Measurements from ENCODE around the gene FSTL3.
A peak's percentile ranks its signal among the peaks of the same experiment; 100 is the strongest.

FSTL3 gene

GRCh38 chr19:703651-704446, 27.7 kb downstream of the FSTL3 start:
- peak; percentile 95 for DNase-seq
- in situ Hi-C loops (cut with MboI; ENCODE audit: low pct_unique_long_range_greater_than_20kb, low sequenced_read_pairs), result no loop called here

- no peak for DNase-seq
- in situ Hi-C loops (cut with MboI; ENCODE audit: low pct_unique_long_range_greater_than_20kb, low sequenced_read_pairs), result no loop called here
Observed at GRCh38 chr19:704447-704741, 28.2 kb downstream of the FSTL3 start.

- DNase-seq, result no peak
Observed at GRCh38 chr19:708154-709143, 32.3 kb downstream of the FSTL3 start, which contains the start of gene PALM. PALM (plus strand) TSS chr19:708935; CDS start chr19:709147, 212 bp downstream.

GRCh38 chr19:709196-709964, 33.2 kb downstream of the FSTL3 start:
- in situ Hi-C loops (cut with MboI; ENCODE audit: low pct_unique_long_range_greater_than_20kb, low sequenced_read_pairs), result no loop called here
- DNase-seq, result no peak

More at GRCh38 chr19:708154-709143, 32.3 kb downstream of the FSTL3 start, which contains the start of gene PALM:
- in situ Hi-C loops (cut with MboI; ENCODE audit: low pct_unique_long_range_greater_than_20kb, low sequenced_read_pairs), result no loop called here

GRCh38 chr19:709965-710571, 33.9 kb downstream of the FSTL3 start:
- DNase-seq, result no peak
- in situ Hi-C loops (cut with MboI; ENCODE audit: low pct_unique_long_range_greater_than_20kb, low sequenced_read_pairs), result no loop called here

- in situ Hi-C loops (cut with MboI; ENCODE audit: low pct_unique_long_range_greater_than_20kb, low sequenced_read_pairs), result no loop called here
- DNase-seq, result no peak
Observed at GRCh38 chr19:710767-711166, 34.6 kb downstream of the FSTL3 start.

GRCh38 chr19:711254-711653, 35.1 kb downstream of the FSTL3 start:
- in situ Hi-C loops (cut with MboI; ENCODE audit: low pct_unique_long_range_greater_than_20kb, low sequenced_read_pairs), result no loop called here
- no peak for DNase-seq

GRCh38 chr19:715347-715746, 39.2 kb downstream of the FSTL3 start:
- DNase-seq, result no peak
- in situ Hi-C loops (cut with MboI; ENCODE audit: low pct_unique_long_range_greater_than_20kb, low sequenced_read_pairs), result no loop called here

- DNase-seq, result no peak
- in situ Hi-C loops (cut with MboI; ENCODE audit: low pct_unique_long_range_greater_than_20kb, low sequenced_read_pairs), result no loop called here
Observed at GRCh38 chr19:718251-718951, 42.2 kb downstream of the FSTL3 start.

GRCh38 chr19:718991-719512, 42.9 kb downstream of the FSTL3 start:
- DNase-seq, result no peak
- in situ Hi-C loops (cut with MboI; ENCODE audit: low pct_unique_long_range_greater_than_20kb, low sequenced_read_pairs), result no loop called here

- no peak for DNase-seq
- in situ Hi-C loops (cut with MboI; ENCODE audit: low pct_unique_long_range_greater_than_20kb, low sequenced_read_pairs), result no loop called here
Observed at GRCh38 chr19:719636-720344, 43.6 kb downstream of the FSTL3 start.

- DNase-seq, result no peak
- in situ Hi-C loops (cut with MboI; ENCODE audit: low pct_unique_long_range_greater_than_20kb, low sequenced_read_pairs), result no loop called here
Observed at GRCh38 chr19:720345-721160, 44.4 kb downstream of the FSTL3 start.

GRCh38 chr19:722553-723101, 46.4 kb downstream of the FSTL3 start:
- in situ Hi-C loops (cut with MboI; ENCODE audit: low pct_unique_long_range_greater_than_20kb, low sequenced_read_pairs), result no loop called here
- DNase-seq, result peak; percentile 53

- DNase-seq, result no peak
- in situ Hi-C loops (cut with MboI; ENCODE audit: low pct_unique_long_range_greater_than_20kb, low sequenced_read_pairs), result no loop called here
Observed at GRCh38 chr19:723247-723646, 47.1 kb downstream of the FSTL3 start.

GRCh38 chr19:723714-724113, 47.5 kb downstream of the FSTL3 start:
- in situ Hi-C loops (cut with MboI; ENCODE audit: low pct_unique_long_range_greater_than_20kb, low sequenced_read_pairs), result no loop called here
- DNase-seq, result no peak

GRCh38 chr19:725461-726089, 49.4 kb downstream of the FSTL3 start:
- in situ Hi-C loops (cut with MboI; ENCODE audit: low pct_unique_long_range_greater_than_20kb, low sequenced_read_pairs), result no loop called here
- no peak for DNase-seq

Measured in KBM-7 (cell line).